SU-DHL-6 (cell line): ENCODE results near the gene RAB31.

Source experiments
- H2AFZ ChIP-seq: fragments of 200-600 bp; sonication (generic); 2 replicates; pipeline ENCODE4 v1.6.1; 2014; ENCODE audit warnings: low read depth, mild to moderate bottlenecking, moderate library complexity, mixed read lengths, antibody characterized with exemption, low read length; ENCODE audit not compliant: severe bottlenecking
- H3F3A ChIP-seq: fragments of 200-600 bp; shearing (Covaris generic); 2 replicates; pipeline ENCODE4 v1.6.0; 2016; ENCODE audit warnings: antibody characterized with exemption, mild to moderate bottlenecking; ENCODE audit not compliant: insufficient read depth
- H3K27ac ChIP-seq: fragments of 200-600 bp; sonication (generic); 2 replicates; pipeline ENCODE4 v1.5.1; 2016; ENCODE audit warnings: low read depth, mild to moderate bottlenecking, low read length, moderate library complexity, mixed read lengths
- H3K27me3 ChIP-seq: fragments of 200-600 bp; sonication (generic), shearing (Covaris generic); 2 replicates; pipeline ENCODE4 v1.6.0; 2014; ENCODE audit warnings: mild to moderate bottlenecking, low read length
- H3K36me3 ChIP-seq: fragments of 200-600 bp; sonication (generic); 2 replicates; pipeline ENCODE4 v1.6.1; 2014; ENCODE audit warnings: mild to moderate bottlenecking, low read length, mixed read lengths
- H3K4me2 ChIP-seq: fragments of 300-600, 200-600 bp; shearing (Covaris generic), sonication (generic); 2 replicates; pipeline ENCODE4 v1.6.0; 2014; ENCODE audit warnings: low read length, low read depth, mild to moderate bottlenecking; ENCODE audit not compliant: poor library complexity, severe bottlenecking
- H3K4me3 ChIP-seq: fragments of 200-600 bp; sonication (generic); 2 replicates; pipeline ENCODE4 v1.5.1; 2014; ENCODE audit warnings: antibody characterized with exemption, low read length, mild to moderate bottlenecking, mixed read lengths; ENCODE audit not compliant: insufficient read depth, poor library complexity, severe bottlenecking
- H3K79me2 ChIP-seq: fragments of 200-600 bp; sonication (generic); 2 replicates; pipeline ENCODE4 v1.6.1; 2014; ENCODE audit warnings: mild to moderate bottlenecking, low read length, moderate library complexity; ENCODE audit not compliant: insufficient read depth
- H3K9ac ChIP-seq: fragments of 200-600 bp; sonication (generic); 2 replicates; pipeline ENCODE4 v1.7.0; 2014; ENCODE audit warnings: mild to moderate bottlenecking, low read length
- H3K9me2 ChIP-seq: fragments of 200-600 bp; sonication (generic); replicated peaks from 2 replicates; pipeline ENCODE4 v1.6.1; 2014; ENCODE audit warnings: low read length; ENCODE audit not compliant: insufficient read depth
- H3K9me3 ChIP-seq: fragments of 200-600 bp; sonication (generic); 2 replicates; pipeline ENCODE4 v1.6.1; 2014; ENCODE audit warnings: low read length, mixed read lengths; ENCODE audit not compliant: insufficient read depth
- H4K20me1 ChIP-seq: fragments of 200-600 bp; sonication (generic); 2 replicates; pipeline ENCODE4 v1.6.1; 2014; ENCODE audit warnings: low read depth, mild to moderate bottlenecking, antibody characterized with exemption, low read length, moderate library complexity, mixed read lengths
- EZH2phosphoT487 ChIP-seq: fragments of 200-600 bp; sonication (generic), shearing (Covaris generic); conservative IDR thresholded peaks from 2 replicates; pipeline ENCODE4 v1.6.1; 2018; ENCODE audit warnings: mild to moderate bottlenecking, antibody characterized with exemption, low read length, moderate library complexity, mixed read lengths
- TF ChIP-seq, protein P1 (sequence below): fragments of 200-600 bp; sonication (generic); IDR thresholded peaks from one replicate; pipeline ENCODE4 v1.5.1; 2017; ENCODE audit warnings: antibody characterized with exemption, mild to moderate bottlenecking, low read length, moderate library complexity; ENCODE audit not compliant: insufficient read depth, poor library complexity, severe bottlenecking

The RAB31 gene

DNA sequence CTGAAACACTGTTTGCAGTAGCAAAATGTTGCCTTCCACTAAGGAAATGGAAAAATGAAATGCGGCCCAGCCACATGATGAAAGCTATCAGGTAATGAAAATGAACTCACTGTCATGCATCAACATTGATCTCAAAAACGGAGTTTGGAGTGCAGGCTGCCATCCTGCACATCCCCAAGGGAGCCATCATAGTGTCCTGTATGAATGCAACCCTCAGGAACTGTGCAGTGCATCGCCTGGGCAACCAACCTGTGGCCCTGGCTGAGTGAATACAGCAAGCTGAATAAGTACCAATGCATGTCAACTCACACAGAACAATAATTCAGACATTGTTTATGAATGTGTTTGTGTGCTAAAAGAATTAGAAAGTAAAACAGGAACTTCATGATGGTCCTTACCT is 154.6 kb downstream of the RAB31 start:
- Histone ChIP-seq H3K9me3 (no peaks in the 10 kb centered on the region), H3K9me2 (no peaks in the 10 kb centered on the region), H4K20me1 (no peaks in the 10 kb centered on the region), H3K9ac (no peak overlapping the region), H3K4me3 (no peak overlapping the region), H3K27ac (no peak overlapping the region), H3F3A (no peaks in the 10 kb centered on the region), H3K36me3 (no peaks in the 10 kb centered on the region), H3K4me2 (no peak overlapping the region), H3K27me3 (no peaks in the 10 kb centered on the region), H3K79me2 (no peaks in the 10 kb centered on the region), H2AFZ (no peak overlapping the region)
- no peak for TF ChIP-seq EZH2phosphoT487
- TF ChIP-seq, protein P1, sequence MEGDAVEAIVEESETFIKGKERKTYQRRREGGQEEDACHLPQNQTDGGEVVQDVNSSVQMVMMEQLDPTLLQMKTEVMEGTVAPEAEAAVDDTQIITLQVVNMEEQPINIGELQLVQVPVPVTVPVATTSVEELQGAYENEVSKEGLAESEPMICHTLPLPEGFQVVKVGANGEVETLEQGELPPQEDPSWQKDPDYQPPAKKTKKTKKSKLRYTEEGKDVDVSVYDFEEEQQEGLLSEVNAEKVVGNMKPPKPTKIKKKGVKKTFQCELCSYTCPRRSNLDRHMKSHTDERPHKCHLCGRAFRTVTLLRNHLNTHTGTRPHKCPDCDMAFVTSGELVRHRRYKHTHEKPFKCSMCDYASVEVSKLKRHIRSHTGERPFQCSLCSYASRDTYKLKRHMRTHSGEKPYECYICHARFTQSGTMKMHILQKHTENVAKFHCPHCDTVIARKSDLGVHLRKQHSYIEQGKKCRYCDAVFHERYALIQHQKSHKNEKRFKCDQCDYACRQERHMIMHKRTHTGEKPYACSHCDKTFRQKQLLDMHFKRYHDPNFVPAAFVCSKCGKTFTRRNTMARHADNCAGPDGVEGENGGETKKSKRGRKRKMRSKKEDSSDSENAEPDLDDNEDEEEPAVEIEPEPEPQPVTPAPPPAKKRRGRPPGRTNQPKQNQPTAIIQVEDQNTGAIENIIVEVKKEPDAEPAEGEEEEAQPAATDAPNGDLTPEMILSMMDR = no peak

DNA sequence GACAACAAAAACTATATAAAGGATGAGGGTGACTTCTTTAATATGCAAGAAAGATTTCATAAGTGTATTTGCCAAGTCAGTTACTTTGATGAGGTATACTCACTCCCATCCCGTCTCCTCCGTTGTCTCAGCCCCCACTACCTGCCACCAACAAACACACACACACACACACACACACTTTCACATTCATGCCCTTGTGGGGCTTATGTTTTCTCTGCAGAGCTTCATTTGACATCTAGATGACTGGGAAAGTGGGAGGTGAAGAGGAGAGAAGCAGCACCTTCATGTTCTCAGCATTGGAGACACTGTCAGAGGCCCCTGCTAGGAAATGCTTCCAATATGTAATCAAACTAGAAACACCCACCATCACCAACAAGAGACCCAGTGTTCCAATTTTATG is 155.2 kb downstream of the RAB31 start:
- Histone ChIP-seq H3K4me3 (no peak overlapping the region), H3K27me3 (no peaks in the 10 kb centered on the region), H3K9me3 (no peaks in the 10 kb centered on the region), H2AFZ (no peak overlapping the region), H3K27ac (no peak overlapping the region), H3F3A (no peaks in the 10 kb centered on the region), H3K9ac (no peak overlapping the region), H3K9me2 (no peaks in the 10 kb centered on the region), H4K20me1 (no peaks in the 10 kb centered on the region), H3K79me2 (no peaks in the 10 kb centered on the region), H3K4me2 (no peak overlapping the region), H3K36me3 (no peaks in the 10 kb centered on the region)
- TF ChIP-seq EZH2phosphoT487 = no peak
- TF ChIP-seq, protein P1 = no peak

DNA sequence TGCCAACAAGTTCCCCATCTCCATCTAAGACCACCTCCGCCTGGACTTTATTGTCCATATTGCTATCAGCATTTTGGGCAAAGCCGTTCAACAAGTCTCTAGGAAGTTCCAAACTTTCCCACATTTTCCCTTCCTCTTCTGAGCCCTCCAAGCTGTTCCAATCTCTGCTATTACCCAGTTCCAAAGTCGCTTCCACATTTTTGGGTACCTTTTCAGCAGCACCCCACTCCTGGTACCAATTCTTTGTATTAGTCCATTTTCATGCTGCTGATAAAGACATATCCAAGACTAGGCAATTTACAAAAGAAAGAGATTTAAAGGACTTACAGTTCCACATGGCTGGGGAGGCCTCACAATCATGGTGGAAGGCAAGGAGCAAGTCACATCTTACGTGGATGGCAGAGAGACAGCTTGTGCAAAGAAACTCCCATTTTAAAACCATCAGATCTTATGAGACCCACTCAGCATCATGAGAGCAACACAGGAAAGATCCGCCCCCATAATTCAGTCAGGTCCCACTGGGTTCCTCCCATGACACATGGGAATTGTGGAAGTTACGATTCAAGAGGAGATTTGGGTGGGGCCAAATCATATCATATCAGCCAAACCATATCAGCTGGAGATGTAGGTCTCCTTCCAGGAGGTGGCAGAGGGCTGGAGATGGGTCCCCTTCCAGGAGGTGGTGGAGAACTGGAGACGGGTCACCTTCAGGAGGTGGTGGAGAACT is 157.8 kb downstream of the RAB31 start:
- Histone ChIP-seq H3K4me2 (no peak overlapping the region), H3K4me3 (no peak overlapping the region), H3F3A (no peaks in the 10 kb centered on the region), H3K9me2 (no peaks in the 10 kb centered on the region), H3K9me3 (no peaks in the 10 kb centered on the region), H3K36me3 (no peaks in the 10 kb centered on the region), H3K79me2 (no peaks in the 10 kb centered on the region), H2AFZ (no peak overlapping the region), H3K27ac (no peak overlapping the region), H3K27me3 (no peaks in the 10 kb centered on the region), H3K9ac (no peak overlapping the region), H4K20me1 (no peaks in the 10 kb centered on the region)
- TF ChIP-seq, protein P1 = no peak
- TF ChIP-seq EZH2phosphoT487 = no peak
